IMR-90 (cell line): Measurements from ENCODE around the gene RAB6A. TPM values are rescaled to one million over a fixed set of nuclear protein-coding genes. Genes with fewer than 3 reads are reported as not detected.

ENCODE experiments used
- ATAC-seq: fragments of 200-7000 bp; cut with Tn5 transposase; 2 replicates; pipeline ENCODE4 v1.9.1; 2020; ENCODE audit warnings: low read depth, mild to moderate bottlenecking, moderate library complexity
- BruUV-seq: library from RNA; stranded (reverse); fragments of 400-500 nt; replicated peaks from 2 replicates; lab custom pipeline; 2021; lab: Mats Ljungman, UMichigan
- CTCF ChIA-PET: fragments of 300-600 bp; formaldehyde crosslinking; extraction: SDS; loops from one replicate; lab custom pipeline; 2021; ENCODE audit warnings: antibody characterized with exemption; lab: Yijun Ruan, JAX
- POLR2A ChIA-PET: fragments of 300-600 bp; sonication (Branson Sonifier 250); formaldehyde crosslinking; loops from one replicate; lab custom pipeline; 2022; ENCODE audit warnings: antibody characterized with exemption; ENCODE audit not compliant: unreplicated experiment; lab: Charles Lee
- DNase-seq: peaks from one replicate; pipeline ENCODE4 v3.0.0; 2013
- H2AFZ ChIP-seq: replicated peaks from 2 replicates; pipeline ENCODE3; 2013; ENCODE audit warnings: low read length, mild to moderate bottlenecking; ENCODE audit not compliant: poor library complexity
- H2AK5ac ChIP-seq: 2 replicates; pipeline ENCODE4 v1.6.1; 2013; ENCODE audit warnings: low read depth, low read length, inconsistent platforms
- H2AK9ac ChIP-seq: replicated peaks from 2 replicates; pipeline ENCODE3; 2013; ENCODE audit warnings: mild to moderate bottlenecking, low read depth, low read length, moderate library complexity; ENCODE audit not compliant: poor library complexity
- H2BK120ac ChIP-seq: 2 replicates; pipeline ENCODE4 v1.6.1; 2013; ENCODE audit warnings: low read depth, low read length, inconsistent platforms
- H2BK15ac ChIP-seq: 3 replicates; pipeline ENCODE4 v1.6.1; 2013; ENCODE audit warnings: low read depth, low read length, inconsistent platforms
- H2BK20ac ChIP-seq: 2 replicates; pipeline ENCODE4 v1.6.1; 2013; ENCODE audit warnings: low read depth, mild to moderate bottlenecking, inconsistent platforms, low read length, moderate library complexity
- H2BK5ac ChIP-seq: 2 replicates; pipeline ENCODE4 v1.6.1; 2013; ENCODE audit warnings: mild to moderate bottlenecking, low read depth, low read length, inconsistent platforms; ENCODE audit not compliant: poor library complexity, severe bottlenecking
- H3K14ac ChIP-seq: replicated peaks from 2 replicates; pipeline ENCODE4 v1.6.1; 2013; ENCODE audit warnings: low read depth, low read length, inconsistent platforms
- H3K18ac ChIP-seq: 2 replicates; pipeline ENCODE4 v1.6.1; 2013; ENCODE audit warnings: low read depth, low read length, control low read depth
- H3K23ac ChIP-seq: 2 replicates; pipeline ENCODE4 v1.6.1; 2013; ENCODE audit warnings: low read depth, low read length, inconsistent platforms
- H3K27ac ChIP-seq: 2 replicates; pipeline ENCODE4 v1.5.1; 2013; ENCODE audit warnings: mild to moderate bottlenecking, control low read depth, low read length; ENCODE audit not compliant: insufficient read depth
- H3K27me3 ChIP-seq: 2 replicates; pipeline ENCODE4 v1.6.1; 2013; ENCODE audit warnings: low read length; ENCODE audit not compliant: control insufficient read depth, insufficient read depth
- H3K36me3 ChIP-seq: 2 replicates; pipeline ENCODE4 v1.6.1; 2013; ENCODE audit warnings: low read length, mixed read lengths; ENCODE audit not compliant: control insufficient read depth, insufficient read depth
- H3K4ac ChIP-seq: 2 replicates; pipeline ENCODE4 v1.6.1; 2013; ENCODE audit warnings: low read depth, low read length, inconsistent platforms
- H3K4me1 ChIP-seq: 2 replicates; pipeline ENCODE4 v1.6.1; 2013; ENCODE audit warnings: low read length, mixed read lengths; ENCODE audit not compliant: control insufficient read depth, insufficient read depth
- H3K4me2 ChIP-seq: 2 replicates; pipeline ENCODE4 v1.6.1; 2013; ENCODE audit warnings: low read depth, mild to moderate bottlenecking, control low read depth, low read length, moderate library complexity
- H3K4me3 ChIP-seq: 2 replicates; pipeline ENCODE4 v1.5.1; 2013; ENCODE audit warnings: low read depth, mild to moderate bottlenecking, control low read depth, low read length, moderate library complexity; ENCODE audit not compliant: insufficient read depth
- H3K56ac ChIP-seq: 2 replicates; pipeline ENCODE4 v1.6.1; 2013; ENCODE audit warnings: low read length, inconsistent platforms; ENCODE audit not compliant: insufficient read depth; ENCODE audit errors: extremely low read depth
- H3K79me1 ChIP-seq, 2 experiments: 2 replicates each; pipeline ENCODE4 v1.6.1; 2013; ENCODE audit warnings: low read length in 2 of 2, inconsistent platforms in 1 of 2, low read depth in 1 of 2
- H3K9ac ChIP-seq: 2 replicates; pipeline ENCODE4 v1.6.1; 2013; ENCODE audit warnings: low read depth, low read length, control low read depth
- H3K9me1 ChIP-seq: 2 replicates; pipeline ENCODE4 v1.6.1; 2013; ENCODE audit warnings: low read length, inconsistent platforms; ENCODE audit not compliant: insufficient read depth
- H3K9me3 ChIP-seq: 2 replicates; pipeline ENCODE4 v1.6.1; 2013; ENCODE audit warnings: low read length; ENCODE audit not compliant: control insufficient read depth, insufficient read depth
- H4K20me1 ChIP-seq: 2 replicates; pipeline ENCODE4 v1.6.1; 2013; ENCODE audit warnings: low read length, inconsistent platforms; ENCODE audit not compliant: insufficient read depth
- H4K5ac ChIP-seq: 2 replicates; pipeline ENCODE4 v1.6.1; 2013; ENCODE audit warnings: mild to moderate bottlenecking, low read depth, low read length, control low read depth
- H4K8ac ChIP-seq, 2 experiments: 2 replicates each; pipeline ENCODE4 v1.6.1; 2013; ENCODE audit warnings: low read depth in 2 of 2, low read length in 2 of 2, control low read depth in 1 of 2, inconsistent platforms in 1 of 2
- H4K91ac ChIP-seq: 2 replicates; pipeline ENCODE4 v1.6.1; 2013; ENCODE audit warnings: low read depth, low read length, inconsistent platforms; ENCODE audit not compliant: insufficient read depth
- BHLHE40 ChIP-seq: fragments of 150-350 bp; IDR thresholded peaks from 2 replicates; pipeline ENCODE4 v1.6.1; 2016; ENCODE audit warnings: mild to moderate bottlenecking, low read depth, low read length
- CTCF ChIP-seq: conservative IDR thresholded peaks from 2 replicates; pipeline ENCODE4 v1.5.1; 2012; ENCODE audit warnings: mild to moderate bottlenecking, low read depth, low read length, improper control_type of control experiment
- MAFK ChIP-seq: IDR thresholded peaks from 2 replicates; pipeline ENCODE4 v1.6.1; 2012; ENCODE audit warnings: low read depth, low read length, improper control_type of control experiment
- NFE2L2 ChIP-seq: fragments of 150-350 bp; IDR thresholded peaks from 2 replicates; pipeline ENCODE4 v1.6.1; 2016; ENCODE audit warnings: low read depth, mild to moderate bottlenecking, low read length
- RCOR1 ChIP-seq: IDR thresholded peaks from 2 replicates; pipeline ENCODE4 v1.6.1; 2012; ENCODE audit warnings: mild to moderate bottlenecking, low read length, improper control_type of control experiment; ENCODE audit not compliant: insufficient replicate concordance
- WGBS, 2 experiments: methylation state at CpG; one replicate each; pipeline versions ENCODE4 v1.1.5 to v1.1.7; 2013; ENCODE audit warnings: missing lambda C conversion rate in 2 of 2; ENCODE audit not compliant: insufficient read length in 1 of 2; ENCODE audit errors: extremely low coverage in 2 of 2; 5-methylcytosine and 5-hydroxymethylcytosine counted together
- dilution Hi-C: fragments of 300-500 bp; cut with HindIII; formaldehyde crosslinking; loops from one replicate; pipeline ENCODE4 v1.14.3; 2018; ENCODE audit warnings: low sequenced_read_pairs; ENCODE audit not compliant: unreplicated experiment
- in situ Hi-C: fragments of 300-500 bp; cut with MboI; formaldehyde crosslinking; loops from 3 replicates; pipeline ENCODE4 v1.14.3; 2019; ENCODE audit warnings: low sequenced_read_pairs, inconsistent platforms, mixed read lengths
- intact Hi-C: fragments of 100-400 bp; cut with micrococcal nuclease; formaldehyde crosslinking; loops from 2 replicates; pipeline ENCODE4 v1.10.0; 2022
- polyA plus RNA-seq, 3 experiments: library from polyadenylated mRNA; depleted of rRNA; stranded (reverse); fragments of >200 nt; gene quantifications; 2 replicates each; pipeline ENCODE4 v1.2.3, GENCODE V29; 2012; ENCODE audit warnings: low replicate concordance in 1 of 3
- total RNA-seq: library from RNA; depleted of rRNA; stranded (reverse); fragments of >200 nt; gene quantifications from 2 replicates; pipeline ENCODE4 v1.2.3, GENCODE V29; 2012

Gene RAB6A
- total and polyA plus RNA-seq, 2 of the 4 experiments (the other 2 are of a cell fraction): 65.5 to 81.0 TPM

- peaks cover 13 to 58% of the 10 kb centered on the region in 2 experiments for H3K79me1 ChIP-seq
- no peak overlapping the region for H2BK20ac ChIP-seq
- peaks cover 89% of the 10 kb centered on the region for H4K20me1 ChIP-seq
- no peak overlapping the region for H2BK120ac ChIP-seq
- H3K27ac ChIP-seq: no peak overlapping the region
- H3K4me3 ChIP-seq: no peak overlapping the region
- no peaks in the 10 kb centered on the region for H3K27me3 ChIP-seq
- H2AK5ac ChIP-seq: no peak overlapping the region
- no peak overlapping the region for H3K23ac ChIP-seq
- dilution Hi-C loops (no loop called here), in situ Hi-C loops (no loop called here), intact Hi-C loops (no loop called here)
- POLR2A ChIA-PET: no interaction called here
- H2BK5ac ChIP-seq: no peak overlapping the region
- CTCF ChIA-PET: no interaction called here
- H3K9ac ChIP-seq: no peak overlapping the region
- no peak overlapping the region for H4K91ac ChIP-seq
- no peak overlapping the region for H2AK9ac ChIP-seq
- ATAC-seq (no peak), DNase-seq (no peak)
- peaks cover 7% of the 10 kb centered on the region; the same call in 1 of the 2 replicates for H3K9me1 ChIP-seq
- TF ChIP-seq NFE2L2 (no peak), CTCF (no peak), RCOR1 (no peak), BHLHE40 (no peak), MAFK (no peak)
- WGBS, 2 experiments: no CpG with 5 or more reads among the region's 3 CpGs
- no peak overlapping the region for H3K4ac ChIP-seq
- no peaks in the 10 kb centered on the region for H3K9me3 ChIP-seq
- H3K14ac ChIP-seq: no peak overlapping the region
- no peak overlapping the region for H2AFZ ChIP-seq
- no peak overlapping the region for H4K8ac ChIP-seq
- no peak overlapping the region for H3K4me2 ChIP-seq
- H2BK15ac ChIP-seq: no peak overlapping the region
- H3K56ac ChIP-seq: no peak overlapping the region
- H4K5ac ChIP-seq: no peak overlapping the region
- no TSS peak for BruUV-seq
- no peak overlapping the region for H3K18ac ChIP-seq
- H3K4me1 ChIP-seq: no peaks in the 10 kb centered on the region
- no peaks in the 10 kb centered on the region; the same call in none of the 2 replicates for H3K36me3 ChIP-seq
Measured at GRCh38 chr11:73747762-73748161, 13.1 kb downstream of the RAB6A start.
